HepG2 (cell line): ENCODE data around the gene MLN. TPM values are rescaled to one million over a fixed set of nuclear protein-coding genes. Genes with fewer than 3 reads are reported as not detected.

ENCODE experiments used
- ATAC-seq: fragments of 200-7000 bp; cut with Tn5 transposase; 3 replicates; pipeline ENCODE4 v1.9.1; 2020; ENCODE audit warnings: mild to moderate bottlenecking, moderate library complexity
- BruUV-seq: library from RNA; stranded (reverse); fragments of 400-500 nt; replicated peaks from 2 replicates; lab custom pipeline; 2021; lab: Mats Ljungman, UMichigan
- CTCF ChIA-PET: fragments of 300-600 bp; formaldehyde crosslinking; extraction: SDS; loops from one replicate; lab custom pipeline; 2021; ENCODE audit warnings: low total read pairs, inconsistent platforms, low intra/inter-chr PET ratio; lab: Yijun Ruan, JAX
- POLR2A ChIA-PET: fragments of 350-600 bp; sonication (Branson Sonifier 250); formaldehyde crosslinking; loops from one replicate; lab custom pipeline; 2020; ENCODE audit warnings: antibody characterized with exemption, inconsistent platforms; lab: Yijun Ruan, JAX
- DNase-seq: peaks from one replicate; pipeline ENCODE4 v3.0.0-alpha.2; 2015; ENCODE audit warnings: low spot score
- FAIRE-seq: peaks from 3 replicates; lab custom pipeline; 2011; peaks lifted over from hg19 to GRCh38; lab: Jason Lieb, UNC
- H2AFZ ChIP-seq: one replicate; pipeline ENCODE4 v1.6.1; 2011; ENCODE audit warnings: low read length, inconsistent platforms
- H3K27ac ChIP-seq: fragments of 300-600 bp; 3 replicates; pipeline ENCODE4 v1.8.0; 2011; ENCODE audit warnings: mixed run types, mild to moderate bottlenecking, mixed read lengths, low read length, inconsistent platforms; ENCODE audit not compliant: insufficient read depth; ENCODE audit errors: extremely low read length
- H3K27me3 ChIP-seq, 2 experiments: fragments of 200-600 bp in 1 of 2; 2 replicates in 1 of 2; 3 replicates in 1 of 2; pipeline versions ENCODE4 v1.6.0 to v1.8.0; 2011; ENCODE audit warnings: low read length in 2 of 2, mild to moderate bottlenecking in 2 of 2, moderate library complexity in 2 of 2, inconsistent platforms in 1 of 2; ENCODE audit not compliant: insufficient read depth in 2 of 2, control insufficient read depth in 1 of 2
- H3K36me3 ChIP-seq, 2 experiments: fragments of 200-600 bp in 1 of 2; replicated peaks in 1 of 2; 2 replicates in 1 of 2; 3 replicates in 1 of 2; pipeline versions ENCODE4 v1.5.1 to v1.8.0; 2011; ENCODE audit warnings: low read length in 2 of 2, inconsistent platforms in 1 of 2; ENCODE audit not compliant: insufficient read depth in 2 of 2, control insufficient read depth in 1 of 2
- H3K4me1 ChIP-seq: 2 replicates; pipeline ENCODE4 v1.5.1; 2012; ENCODE audit warnings: low read length, inconsistent platforms; ENCODE audit not compliant: insufficient read depth
- H3K4me2 ChIP-seq: 2 replicates; pipeline ENCODE4 v1.6.0; 2011; ENCODE audit warnings: low read depth, low read length, inconsistent platforms
- H3K4me3 ChIP-seq, 3 experiments: fragments of 200-600 bp in 1 of 3; sonication (generic), shearing (Covaris generic) in 1 of 3; replicated peaks in 1 of 3; 2 replicates each; pipeline ENCODE4 v1.5.1; 2011 to 2016; ENCODE audit warnings: low read length in 3 of 3, inconsistent platforms in 2 of 3, low read depth in 2 of 3, mild to moderate bottlenecking in 2 of 3, control low read depth in 1 of 3, mixed read lengths in 1 of 3; ENCODE audit not compliant: insufficient read depth in 1 of 3
- H3K79me2 ChIP-seq: one replicate; pipeline ENCODE4 v1.6.1; 2011; ENCODE audit warnings: low read length, inconsistent platforms; ENCODE audit not compliant: insufficient read depth
- H3K9ac ChIP-seq: 2 replicates; pipeline ENCODE4 v1.6.0; 2011; ENCODE audit warnings: mild to moderate bottlenecking, low read depth, low read length, inconsistent platforms; ENCODE audit not compliant: insufficient read depth
- H3K9me3 ChIP-seq: 2 replicates; pipeline ENCODE4 v1.5.1; 2012; ENCODE audit warnings: mild to moderate bottlenecking, low read length
- H4K20me1 ChIP-seq: 2 replicates; pipeline ENCODE4 v1.6.0; 2011; ENCODE audit warnings: inconsistent platforms, mild to moderate bottlenecking, low read length, moderate library complexity; ENCODE audit not compliant: insufficient read depth
- AGO2 ChIP-seq: fragments of 200-400 bp; formaldehyde crosslinking; optimal IDR thresholded peaks from 2 replicates; pipeline ENCODE3; 2017; ENCODE audit warnings: mild to moderate bottlenecking, low read depth, low read length, moderate library complexity
- CREM ChIP-seq, 2 experiments: sonication (generic) in 1 of 2; formaldehyde crosslinking in 1 of 2; IDR thresholded peaks; 2 replicates each; pipeline versions ENCODE4 v1.4.0 to v1.6.1; 2016 to 2020; ENCODE audit warnings: antibody characterized with exemption in 1 of 2, mild to moderate bottlenecking in 1 of 2, missing genetic modification reagents in 1 of 2
- GABPA ChIP-seq, 2 experiments: IDR thresholded peaks; 2 replicates each; pipeline ENCODE4 v1.6.1; 2011 to 2016; ENCODE audit warnings: low read depth in 2 of 2, low read length in 1 of 2, missing biosample characterization in 1 of 2, missing genetic modification characterization in 1 of 2
- HMG20B ChIP-seq: conservative IDR thresholded peaks from 2 replicates; pipeline ENCODE4 v1.6.1; 2016; ENCODE audit warnings: missing genetic modification reagents, missing compliant biosample characterization
- HNRNPK ChIP-seq: fragments of 200-400 bp; formaldehyde crosslinking; IDR thresholded peaks from 2 replicates; pipeline ENCODE4 v1.6.1; 2018; ENCODE audit warnings: low read length, low read depth, moderate library complexity, mild to moderate bottlenecking; ENCODE audit not compliant: poor library complexity, severe bottlenecking
- KLF11 ChIP-seq: IDR thresholded peaks from 2 replicates; pipeline ENCODE4 v1.6.1; 2016; ENCODE audit warnings: missing compliant biosample characterization
- MAZ ChIP-seq, 2 experiments: sonication (generic) in 1 of 2; formaldehyde crosslinking in 1 of 2; IDR thresholded peaks; 2 replicates each; pipeline versions ENCODE4 v1.5.0 to v1.6.1; 2012 to 2020; ENCODE audit warnings: low read depth in 2 of 2, mild to moderate bottlenecking in 2 of 2, borderline replicate concordance in 1 of 2, improper control_type of control experiment in 1 of 2, low read length in 1 of 2, missing genetic modification reagents in 1 of 2, moderate library complexity in 1 of 2
- MBD4 ChIP-seq: IDR thresholded peaks from 2 replicates; pipeline ENCODE4 v1.6.1; 2012; ENCODE audit warnings: low read length, inconsistent platforms, borderline replicate concordance
- NAIF1 ChIP-seq: sonication (generic); formaldehyde crosslinking; IDR thresholded peaks from 2 replicates; pipeline ENCODE4 v1.5.0; 2020; ENCODE audit warnings: mild to moderate bottlenecking, missing genetic modification reagents, borderline replicate concordance
- PTBP1 ChIP-seq: fragments of 200-400 bp; formaldehyde crosslinking; IDR thresholded peaks from 2 replicates; pipeline ENCODE4 v1.6.1; 2018; ENCODE audit warnings: low read length, low read depth; ENCODE audit not compliant: poor library complexity, severe bottlenecking
- RFXANK ChIP-seq: IDR thresholded peaks from 2 replicates; pipeline ENCODE4 v1.6.1; 2016
- SMYD3 ChIP-seq: sonication (generic); formaldehyde crosslinking; IDR thresholded peaks from 2 replicates; pipeline ENCODE4 v1.8.1; 2023; ENCODE audit warnings: mild to moderate bottlenecking, missing genetic modification reagents
- SOX6 ChIP-seq, 2 experiments: fragments of 450-650 bp in 1 of 2; sonication (generic) in 1 of 2; formaldehyde crosslinking in 1 of 2; IDR thresholded peaks; 2 replicates each; pipeline versions ENCODE4 v1.4.0 to v1.6.1; 2017 to 2020; ENCODE audit warnings: antibody characterized with exemption in 1 of 2, mild to moderate bottlenecking in 1 of 2, missing genetic modification reagents in 1 of 2
- ZGPAT ChIP-seq: IDR thresholded peaks from 2 replicates; pipeline ENCODE4 v1.6.1; 2016; ENCODE audit warnings: mild to moderate bottlenecking
- ZNF235 ChIP-seq: sonication (generic); formaldehyde crosslinking; IDR thresholded peaks from 2 replicates; pipeline ENCODE4 v1.8.1; 2023; ENCODE audit warnings: mild to moderate bottlenecking, missing genetic modification reagents, borderline replicate concordance
- ZNF263 ChIP-seq: sonication (generic); formaldehyde crosslinking; IDR thresholded peaks from 2 replicates; pipeline ENCODE4 v1.4.0; 2020; ENCODE audit warnings: missing genetic modification reagents
- ZNF282 ChIP-seq: fragments of 450-650 bp; IDR thresholded peaks from 2 replicates; pipeline ENCODE4 v1.6.1; 2018; ENCODE audit not compliant: partially characterized antibody
- ZNF766 ChIP-seq: sonication (generic); formaldehyde crosslinking; IDR thresholded peaks from 2 replicates; pipeline ENCODE4 v1.5.0; 2020; ENCODE audit warnings: missing genetic modification reagents, borderline replicate concordance
- ZSCAN31 ChIP-seq: sonication (generic); formaldehyde crosslinking; IDR thresholded peaks from 2 replicates; pipeline ENCODE4 v1.5.0; 2020; ENCODE audit warnings: low read depth, mild to moderate bottlenecking, missing genetic modification reagents
- WGBS: methylation state at CpG from one replicate; pipeline ENCODE4 v1.1.6; 2017; ENCODE audit warnings: low lambda C conversion rate; 5-methylcytosine and 5-hydroxymethylcytosine counted together
- in situ Hi-C: cut with HindIII; loops from 2 replicates; pipeline ENCODE4 v1.10.0; 2017; ENCODE audit warnings: low pct_unique_long_range_greater_than_20kb; ENCODE audit not compliant: extremely low pct_ligation_motif_present
- intact Hi-C: fragments of 100-400 bp; cut with micrococcal nuclease; formaldehyde crosslinking; loops from one replicate; pipeline ENCODE4 v1.10.0; 2022; ENCODE audit not compliant: unreplicated experiment
- polyA plus RNA-seq, 8 experiments: library from polyadenylated mRNA; depleted of rRNA in 3 of 8; stranded (reverse) in 7 of 8; unstranded in 1 of 8; fragments of >200 nt; fragmentation: Illumina TruSeq in 4 of 8; extraction: Trizol in 4 of 8; gene quantifications; 2 replicates each; pipeline versions ENCODE4 v1.2.1 to v1.2.3, GENCODE V29; 2011 to 2016; ENCODE audit warnings: low read depth in 4 of 8, missing spikeins in 1 of 8, mixed read lengths in 1 of 8; ENCODE audit not compliant: insufficient read depth in 1 of 8
- total RNA-seq, 5 experiments: library from RNA; depleted of rRNA; stranded (reverse); fragments of >200 nt; fragmentation: Illumina TruSeq; extraction: Trizol; gene quantifications; 2 replicates each; pipeline ENCODE4 v1.2.3, GENCODE V29; 2016; ENCODE audit warnings: low read depth in 1 of 5

MLN gene
- total and polyA plus RNA-seq, 2 of the 13 experiments (the other 11 are each of a cell fraction or from before 2014, with no cell fraction given) = not detected

DNA sequence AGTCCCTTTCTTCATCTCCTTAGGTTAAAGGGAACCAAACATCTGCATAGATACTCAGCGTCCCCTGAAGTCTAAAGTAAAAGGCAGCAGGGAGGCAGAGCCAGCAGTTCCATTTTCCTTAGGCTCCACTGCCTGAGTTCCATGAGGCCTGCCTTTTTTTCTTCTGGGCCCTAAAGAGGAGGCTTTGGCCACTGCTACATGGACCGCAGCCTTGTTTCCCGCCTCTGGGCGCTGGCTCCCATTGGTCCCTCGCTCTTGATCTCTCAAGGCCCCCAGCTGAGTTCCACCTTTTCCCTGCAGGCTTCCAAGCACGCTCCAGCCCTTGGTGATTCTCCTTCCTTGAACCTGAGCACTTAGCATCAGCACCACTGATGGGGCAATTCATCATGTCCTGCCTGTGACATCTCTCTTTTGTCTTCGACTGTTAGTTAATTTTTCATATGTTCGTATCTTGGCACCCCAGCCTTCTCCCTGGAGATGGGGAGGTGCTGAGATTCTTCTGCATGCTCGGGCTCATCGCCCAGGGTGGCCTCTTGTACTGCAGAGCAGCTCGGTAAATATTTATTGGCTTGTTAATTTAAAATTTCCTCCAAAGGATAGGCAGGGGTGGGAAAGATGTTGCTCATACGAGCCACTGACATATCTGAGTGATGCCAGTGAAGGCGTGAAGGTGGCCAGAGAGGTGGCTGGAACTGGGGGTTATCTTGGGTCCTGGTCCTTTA is 3.4 kb downstream of the MLN start:
- Histone ChIP-seq H4K20me1 (no peaks in the 10 kb centered on the region), H3K4me2 (no peak overlapping the region), H3K79me2 (no peaks in the 10 kb centered on the region), H2AFZ (no peak overlapping the region), H3K9me3 (no peaks in the 10 kb centered on the region), H3K4me1 (peaks cover 3% of the 10 kb centered on the region), H3K27ac (no peak overlapping the region), H3K4me3 (no peak overlapping the region), H3K27me3 (peaks cover 5 to 77% of the 10 kb centered on the region in 2 experiments; a peak in 3 of 5 replicates), H3K36me3 (no peaks in the 10 kb centered on the region), H3K9ac (no peak overlapping the region)
- WGBS = 9% methylated on average over 12 of the region's 13 CpGs
- intact Hi-C loops = no loop called here
- FAIRE-seq = no peak
- no peak for ATAC-seq
- ChIA-PET POLR2A (no interaction called here), CTCF (no interaction called here)
- TF ChIP-seq ZNF282 (no peak), HMG20B (CRISPR knock-in tag) (no peak), ZGPAT (CRISPR knock-in tag) (no peak), KLF11 (CRISPR knock-in tag) (no peak), ZSCAN31 (CRISPR knock-in tag) (no peak), SMYD3 (no peak), CREM (IDR thresholded peaks at IDR 0.05) (no peak), CREM (CRISPR knock-in tag; IDR thresholded peaks at IDR 0.05) (no peak), HNRNPK (no peak), NAIF1 (CRISPR knock-in tag) (no peak), GABPA (IDR thresholded peaks at IDR 0.05; ENCODE audit: low read depth, low read length) (no peak), GABPA (CRISPR knock-in tag; IDR thresholded peaks at IDR 0.05; ENCODE audit: low read depth) (no peak), AGO2 (no peak), RFXANK (CRISPR knock-in tag) (no peak), ZNF766 (CRISPR knock-in tag) (no peak), ZNF263 (CRISPR knock-in tag) (no peak), PTBP1 (no peak), ZNF235 (CRISPR knock-in tag) (no peak), MAZ (IDR thresholded peaks at IDR 0.05; ENCODE audit: borderline replicate concordance, low read depth, low read length) (no peak), MAZ (CRISPR knock-in tag; IDR thresholded peaks at IDR 0.05; ENCODE audit: low read depth) (no peak), MBD4 (no peak), SOX6 (IDR thresholded peaks at IDR 0.05) (no peak), SOX6 (CRISPR knock-in tag; IDR thresholded peaks at IDR 0.05) (no peak)
- no TSS peak for BruUV-seq
- in situ Hi-C loops = no loop called here
- DNase-seq = no peak
